IMR-90 (cell line): ENCODE data around the gene ASTN2. TPM values are rescaled to one million over a fixed set of nuclear protein-coding genes. Genes with fewer than 3 reads are reported as not detected.

ENCODE experiments used
- ATAC-seq: fragments of 200-7000 bp; cut with Tn5 transposase; 2 replicates; pipeline ENCODE4 v1.9.1; 2020; ENCODE audit warnings: low read depth, mild to moderate bottlenecking, moderate library complexity
- BruUV-seq: library from RNA; stranded (reverse); fragments of 400-500 nt; replicated peaks from 2 replicates; lab custom pipeline; 2021; lab: Mats Ljungman, UMichigan
- CTCF ChIA-PET: fragments of 300-600 bp; formaldehyde crosslinking; extraction: SDS; loops from one replicate; lab custom pipeline; 2021; ENCODE audit warnings: antibody characterized with exemption; lab: Yijun Ruan, JAX
- POLR2A ChIA-PET: fragments of 300-600 bp; sonication (Branson Sonifier 250); formaldehyde crosslinking; loops from one replicate; lab custom pipeline; 2022; ENCODE audit warnings: antibody characterized with exemption; ENCODE audit not compliant: unreplicated experiment; lab: Charles Lee
- DNase-seq: peaks from one replicate; pipeline ENCODE4 v3.0.0; 2013
- H2AFZ ChIP-seq: replicated peaks from 2 replicates; pipeline ENCODE3; 2013; ENCODE audit warnings: low read length, mild to moderate bottlenecking; ENCODE audit not compliant: poor library complexity
- H2AK5ac ChIP-seq: 2 replicates; pipeline ENCODE4 v1.6.1; 2013; ENCODE audit warnings: low read depth, low read length, inconsistent platforms
- H2AK9ac ChIP-seq: replicated peaks from 2 replicates; pipeline ENCODE3; 2013; ENCODE audit warnings: mild to moderate bottlenecking, low read depth, low read length, moderate library complexity; ENCODE audit not compliant: poor library complexity
- H2BK120ac ChIP-seq: 2 replicates; pipeline ENCODE4 v1.6.1; 2013; ENCODE audit warnings: low read depth, low read length, inconsistent platforms
- H2BK15ac ChIP-seq: 3 replicates; pipeline ENCODE4 v1.6.1; 2013; ENCODE audit warnings: low read depth, low read length, inconsistent platforms
- H2BK20ac ChIP-seq: 2 replicates; pipeline ENCODE4 v1.6.1; 2013; ENCODE audit warnings: low read depth, mild to moderate bottlenecking, inconsistent platforms, low read length, moderate library complexity
- H2BK5ac ChIP-seq: 2 replicates; pipeline ENCODE4 v1.6.1; 2013; ENCODE audit warnings: mild to moderate bottlenecking, low read depth, low read length, inconsistent platforms; ENCODE audit not compliant: poor library complexity, severe bottlenecking
- H3K14ac ChIP-seq: replicated peaks from 2 replicates; pipeline ENCODE4 v1.6.1; 2013; ENCODE audit warnings: low read depth, low read length, inconsistent platforms
- H3K18ac ChIP-seq: 2 replicates; pipeline ENCODE4 v1.6.1; 2013; ENCODE audit warnings: low read depth, low read length, control low read depth
- H3K23ac ChIP-seq: 2 replicates; pipeline ENCODE4 v1.6.1; 2013; ENCODE audit warnings: low read depth, low read length, inconsistent platforms
- H3K27ac ChIP-seq: 2 replicates; pipeline ENCODE4 v1.5.1; 2013; ENCODE audit warnings: mild to moderate bottlenecking, control low read depth, low read length; ENCODE audit not compliant: insufficient read depth
- H3K27me3 ChIP-seq: 2 replicates; pipeline ENCODE4 v1.6.1; 2013; ENCODE audit warnings: low read length; ENCODE audit not compliant: control insufficient read depth, insufficient read depth
- H3K36me3 ChIP-seq: 2 replicates; pipeline ENCODE4 v1.6.1; 2013; ENCODE audit warnings: low read length, mixed read lengths; ENCODE audit not compliant: control insufficient read depth, insufficient read depth
- H3K4ac ChIP-seq: 2 replicates; pipeline ENCODE4 v1.6.1; 2013; ENCODE audit warnings: low read depth, low read length, inconsistent platforms
- H3K4me1 ChIP-seq: 2 replicates; pipeline ENCODE4 v1.6.1; 2013; ENCODE audit warnings: low read length, mixed read lengths; ENCODE audit not compliant: control insufficient read depth, insufficient read depth
- H3K4me2 ChIP-seq: 2 replicates; pipeline ENCODE4 v1.6.1; 2013; ENCODE audit warnings: low read depth, mild to moderate bottlenecking, control low read depth, low read length, moderate library complexity
- H3K4me3 ChIP-seq: 2 replicates; pipeline ENCODE4 v1.5.1; 2013; ENCODE audit warnings: low read depth, mild to moderate bottlenecking, control low read depth, low read length, moderate library complexity; ENCODE audit not compliant: insufficient read depth
- H3K56ac ChIP-seq: 2 replicates; pipeline ENCODE4 v1.6.1; 2013; ENCODE audit warnings: low read length, inconsistent platforms; ENCODE audit not compliant: insufficient read depth; ENCODE audit errors: extremely low read depth
- H3K79me1 ChIP-seq, 2 experiments: 2 replicates each; pipeline ENCODE4 v1.6.1; 2013; ENCODE audit warnings: low read length in 2 of 2, inconsistent platforms in 1 of 2, low read depth in 1 of 2
- H3K9ac ChIP-seq: 2 replicates; pipeline ENCODE4 v1.6.1; 2013; ENCODE audit warnings: low read depth, low read length, control low read depth
- H3K9me1 ChIP-seq: 2 replicates; pipeline ENCODE4 v1.6.1; 2013; ENCODE audit warnings: low read length, inconsistent platforms; ENCODE audit not compliant: insufficient read depth
- H3K9me3 ChIP-seq: 2 replicates; pipeline ENCODE4 v1.6.1; 2013; ENCODE audit warnings: low read length; ENCODE audit not compliant: control insufficient read depth, insufficient read depth
- H4K20me1 ChIP-seq: 2 replicates; pipeline ENCODE4 v1.6.1; 2013; ENCODE audit warnings: low read length, inconsistent platforms; ENCODE audit not compliant: insufficient read depth
- H4K5ac ChIP-seq: 2 replicates; pipeline ENCODE4 v1.6.1; 2013; ENCODE audit warnings: mild to moderate bottlenecking, low read depth, low read length, control low read depth
- H4K8ac ChIP-seq, 2 experiments: 2 replicates each; pipeline ENCODE4 v1.6.1; 2013; ENCODE audit warnings: low read depth in 2 of 2, low read length in 2 of 2, control low read depth in 1 of 2, inconsistent platforms in 1 of 2
- H4K91ac ChIP-seq: 2 replicates; pipeline ENCODE4 v1.6.1; 2013; ENCODE audit warnings: low read depth, low read length, inconsistent platforms; ENCODE audit not compliant: insufficient read depth
- BHLHE40 ChIP-seq: fragments of 150-350 bp; IDR thresholded peaks from 2 replicates; pipeline ENCODE4 v1.6.1; 2016; ENCODE audit warnings: mild to moderate bottlenecking, low read depth, low read length
- CEBPB ChIP-seq: IDR thresholded peaks from 2 replicates; pipeline ENCODE4 v1.6.1; 2012; ENCODE audit warnings: low read depth, low read length, improper control_type of control experiment
- CHD1 ChIP-seq: IDR thresholded peaks from 2 replicates; pipeline ENCODE4 v1.6.1; 2012; ENCODE audit warnings: low read depth, low read length, improper control_type of control experiment
- FOS ChIP-seq: fragments of 150-350 bp; IDR thresholded peaks from 2 replicates; pipeline ENCODE4 v1.6.1; 2016; ENCODE audit warnings: low read depth, low read length
- MAFK ChIP-seq: IDR thresholded peaks from 2 replicates; pipeline ENCODE4 v1.6.1; 2012; ENCODE audit warnings: low read depth, low read length, improper control_type of control experiment
- MAZ ChIP-seq: IDR thresholded peaks from 2 replicates; pipeline ENCODE4 v1.6.1; 2012; ENCODE audit warnings: low read depth, mild to moderate bottlenecking, low read length, improper control_type of control experiment, moderate library complexity, borderline replicate concordance
- MXI1 ChIP-seq: IDR thresholded peaks from 2 replicates; pipeline ENCODE4 v1.6.1; 2012; ENCODE audit warnings: low read depth, mild to moderate bottlenecking, low read length, moderate library complexity, borderline replicate concordance
- NFE2L2 ChIP-seq: fragments of 150-350 bp; IDR thresholded peaks from 2 replicates; pipeline ENCODE4 v1.6.1; 2016; ENCODE audit warnings: low read depth, mild to moderate bottlenecking, low read length
- POLR2A ChIP-seq: IDR thresholded peaks from 2 replicates; pipeline ENCODE4 v1.6.1; 2012; ENCODE audit warnings: mild to moderate bottlenecking, low read depth, low read length
- RAD21 ChIP-seq: IDR thresholded peaks from 2 replicates; pipeline ENCODE4 v1.6.1; 2012; ENCODE audit warnings: low read length, improper control_type of control experiment
- RCOR1 ChIP-seq: IDR thresholded peaks from 2 replicates; pipeline ENCODE4 v1.6.1; 2012; ENCODE audit warnings: mild to moderate bottlenecking, low read length, improper control_type of control experiment; ENCODE audit not compliant: insufficient replicate concordance
- RFX5 ChIP-seq: IDR thresholded peaks from 2 replicates; pipeline ENCODE4 v1.8.0; 2012; ENCODE audit warnings: low read depth, mild to moderate bottlenecking, low read length, moderate library complexity
- SMC3 ChIP-seq: fragments of 150-350 bp; IDR thresholded peaks from 2 replicates; pipeline ENCODE4 v1.6.1; 2016; ENCODE audit warnings: low read depth, mild to moderate bottlenecking, antibody characterized with exemption, low read length, moderate library complexity
- WGBS, 2 experiments: methylation state at CpG; one replicate each; pipeline versions ENCODE4 v1.1.5 to v1.1.7; 2013; ENCODE audit warnings: missing lambda C conversion rate in 2 of 2; ENCODE audit not compliant: insufficient read length in 1 of 2; ENCODE audit errors: extremely low coverage in 2 of 2; 5-methylcytosine and 5-hydroxymethylcytosine counted together
- dilution Hi-C: fragments of 300-500 bp; cut with HindIII; formaldehyde crosslinking; loops from one replicate; pipeline ENCODE4 v1.14.3; 2018; ENCODE audit warnings: low sequenced_read_pairs; ENCODE audit not compliant: unreplicated experiment
- in situ Hi-C: fragments of 300-500 bp; cut with MboI; formaldehyde crosslinking; loops from 3 replicates; pipeline ENCODE4 v1.14.3; 2019; ENCODE audit warnings: low sequenced_read_pairs, inconsistent platforms, mixed read lengths
- intact Hi-C: fragments of 100-400 bp; cut with micrococcal nuclease; formaldehyde crosslinking; loops from 2 replicates; pipeline ENCODE4 v1.10.0; 2022
- polyA plus RNA-seq, 3 experiments: library from polyadenylated mRNA; depleted of rRNA; stranded (reverse); fragments of >200 nt; gene quantifications; 2 replicates each; pipeline ENCODE4 v1.2.3, GENCODE V29; 2012; ENCODE audit warnings: low replicate concordance in 1 of 3
- total RNA-seq: library from RNA; depleted of rRNA; stranded (reverse); fragments of >200 nt; gene quantifications from 2 replicates; pipeline ENCODE4 v1.2.3, GENCODE V29; 2012
- TF ChIP-seq, protein P1 (sequence below): fragments of 150-350 bp; IDR thresholded peaks from 2 replicates; pipeline ENCODE4 v1.6.1; 2017; ENCODE audit warnings: mild to moderate bottlenecking, antibody characterized with exemption, low read length, low read depth
- TF ChIP-seq, protein P2 (sequence below): fragments of 150-350 bp; IDR thresholded peaks from 2 replicates; pipeline ENCODE4 v1.6.1; 2016; ENCODE audit warnings: low read depth, mild to moderate bottlenecking, low read length, moderate library complexity, borderline replicate concordance
- TF ChIP-seq, protein P3 (sequence below): conservative IDR thresholded peaks from 2 replicates; pipeline ENCODE4 v1.5.1; 2012; ENCODE audit warnings: mild to moderate bottlenecking, low read depth, low read length, improper control_type of control experiment

The ASTN2 gene
- total and polyA plus RNA-seq, 2 of the 4 experiments (the other 2 are of a cell fraction): 3.8 to 6.8 TPM

DNA sequence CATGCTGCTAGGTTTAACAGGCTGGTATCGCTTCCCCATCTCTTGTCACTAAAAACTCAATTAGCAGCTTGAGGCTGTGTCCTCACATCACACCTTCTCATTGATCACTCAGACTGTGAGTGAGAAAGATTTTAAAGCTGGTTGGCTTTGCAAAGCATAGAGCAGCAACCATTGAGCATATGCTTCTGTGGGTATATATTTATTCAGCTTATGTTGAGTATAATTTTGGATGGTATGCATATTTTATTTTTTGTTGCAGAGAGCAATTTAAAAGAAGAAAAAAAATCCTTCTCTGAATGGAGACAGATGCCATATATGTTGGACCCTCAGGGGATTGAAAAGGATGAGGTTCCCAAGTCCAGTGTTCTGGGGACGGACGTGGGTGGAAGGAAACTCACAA, 565.1 kb downstream of the ASTN2 start:
- Histone ChIP-seq H3K4ac (no peak overlapping the region), H4K5ac (no peak overlapping the region), H4K91ac (no peak overlapping the region), H2BK20ac (no peak overlapping the region), H2AFZ (no peak overlapping the region), H3K9me3 (no peaks in the 10 kb centered on the region), H3K4me3 (no peak overlapping the region), H3K4me1 (no peaks in the 10 kb centered on the region), H3K27ac (no peak overlapping the region), H3K36me3 (no peaks in the 10 kb centered on the region), H4K8ac (no peak overlapping the region), H2BK120ac (no peak overlapping the region), H3K27me3 (no peaks in the 10 kb centered on the region), H2AK5ac (no peak overlapping the region), H3K9ac (no peak overlapping the region), H2AK9ac (no peak overlapping the region), H3K9me1 (no peaks in the 10 kb centered on the region), H2BK5ac (no peak overlapping the region), H3K56ac (no peak overlapping the region), H3K79me1 (no peaks in the 10 kb centered on the region), H3K4me2 (no peak overlapping the region), H3K18ac (no peak overlapping the region), H4K20me1 (no peaks in the 10 kb centered on the region), H2BK15ac (no peak overlapping the region), H3K23ac (no peak overlapping the region), H3K14ac (no peak overlapping the region)
- no CpG with 5 or more reads among the region's 3 CpGs for WGBS, 2 experiments
- ATAC-seq: no peak
- DNase-seq: no peak
- ChIA-PET CTCF (no interaction called here), POLR2A (no interaction called here)
- in situ Hi-C loops: loop anchor here (25.0 kb wide), 1 partner anchor 1262 kb away; no protein-coding TSS in a partner anchor
- intact Hi-C loops: no loop called here
- dilution Hi-C loops: no loop called here
- TF ChIP-seq, protein P1, sequence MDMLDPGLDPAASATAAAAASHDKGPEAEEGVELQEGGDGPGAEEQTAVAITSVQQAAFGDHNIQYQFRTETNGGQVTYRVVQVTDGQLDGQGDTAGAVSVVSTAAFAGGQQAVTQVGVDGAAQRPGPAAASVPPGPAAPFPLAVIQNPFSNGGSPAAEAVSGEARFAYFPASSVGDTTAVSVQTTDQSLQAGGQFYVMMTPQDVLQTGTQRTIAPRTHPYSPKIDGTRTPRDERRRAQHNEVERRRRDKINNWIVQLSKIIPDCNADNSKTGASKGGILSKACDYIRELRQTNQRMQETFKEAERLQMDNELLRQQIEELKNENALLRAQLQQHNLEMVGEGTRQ: no peak
- TF ChIP-seq NFE2L2: no peak
- no peak for TF ChIP-seq BHLHE40
- TF ChIP-seq RCOR1: no peak
- no peak for TF ChIP-seq MAFK
- TF ChIP-seq, protein P2, sequence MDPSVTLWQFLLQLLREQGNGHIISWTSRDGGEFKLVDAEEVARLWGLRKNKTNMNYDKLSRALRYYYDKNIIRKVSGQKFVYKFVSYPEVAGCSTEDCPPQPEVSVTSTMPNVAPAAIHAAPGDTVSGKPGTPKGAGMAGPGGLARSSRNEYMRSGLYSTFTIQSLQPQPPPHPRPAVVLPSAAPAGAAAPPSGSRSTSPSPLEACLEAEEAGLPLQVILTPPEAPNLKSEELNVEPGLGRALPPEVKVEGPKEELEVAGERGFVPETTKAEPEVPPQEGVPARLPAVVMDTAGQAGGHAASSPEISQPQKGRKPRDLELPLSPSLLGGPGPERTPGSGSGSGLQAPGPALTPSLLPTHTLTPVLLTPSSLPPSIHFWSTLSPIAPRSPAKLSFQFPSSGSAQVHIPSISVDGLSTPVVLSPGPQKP: no peak
- no peak for TF ChIP-seq MXI1
- no peak for TF ChIP-seq SMC3
- TF ChIP-seq POLR2A: no peak
- no peak for TF ChIP-seq MAZ
- TF ChIP-seq CEBPB: no peak
- TF ChIP-seq RAD21: no peak
- no peak for TF ChIP-seq FOS
- TF ChIP-seq, protein P3, sequence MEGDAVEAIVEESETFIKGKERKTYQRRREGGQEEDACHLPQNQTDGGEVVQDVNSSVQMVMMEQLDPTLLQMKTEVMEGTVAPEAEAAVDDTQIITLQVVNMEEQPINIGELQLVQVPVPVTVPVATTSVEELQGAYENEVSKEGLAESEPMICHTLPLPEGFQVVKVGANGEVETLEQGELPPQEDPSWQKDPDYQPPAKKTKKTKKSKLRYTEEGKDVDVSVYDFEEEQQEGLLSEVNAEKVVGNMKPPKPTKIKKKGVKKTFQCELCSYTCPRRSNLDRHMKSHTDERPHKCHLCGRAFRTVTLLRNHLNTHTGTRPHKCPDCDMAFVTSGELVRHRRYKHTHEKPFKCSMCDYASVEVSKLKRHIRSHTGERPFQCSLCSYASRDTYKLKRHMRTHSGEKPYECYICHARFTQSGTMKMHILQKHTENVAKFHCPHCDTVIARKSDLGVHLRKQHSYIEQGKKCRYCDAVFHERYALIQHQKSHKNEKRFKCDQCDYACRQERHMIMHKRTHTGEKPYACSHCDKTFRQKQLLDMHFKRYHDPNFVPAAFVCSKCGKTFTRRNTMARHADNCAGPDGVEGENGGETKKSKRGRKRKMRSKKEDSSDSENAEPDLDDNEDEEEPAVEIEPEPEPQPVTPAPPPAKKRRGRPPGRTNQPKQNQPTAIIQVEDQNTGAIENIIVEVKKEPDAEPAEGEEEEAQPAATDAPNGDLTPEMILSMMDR: no peak
- TF ChIP-seq RFX5: no peak
- no peak for TF ChIP-seq CHD1
- BruUV-seq: no TSS peak
